Smooth muscle cell (in vitro differentiated cells): ENCODE measurements around the gene POLE. TPM values are rescaled to one million over a fixed set of nuclear protein-coding genes. Genes with fewer than 3 reads are reported as not detected.

ENCODE experiments used
- DNase-seq: peaks from one replicate; lab custom pipeline; 2025; ENCODE audit not compliant: unreplicated experiment; lab: John Stamatoyannopoulos, UW
- H2AFZ ChIP-seq: fragments of 200-600 bp; sonication (generic); 2 replicates; pipeline ENCODE4 v1.6.0; 2016; ENCODE audit warnings: antibody characterized with exemption, low read depth, mild to moderate bottlenecking
- H3F3A ChIP-seq: fragments of 200-600 bp; sonication (generic); 2 replicates; pipeline ENCODE4 v1.6.0; 2017; ENCODE audit warnings: antibody characterized with exemption, low read depth
- H3K27ac ChIP-seq: fragments of 200-600 bp; sonication (generic); 2 replicates; pipeline ENCODE4 v1.5.1; 2016; ENCODE audit warnings: low read depth, mild to moderate bottlenecking
- H3K27me3 ChIP-seq: fragments of 200-600 bp; sonication (generic); 2 replicates; pipeline ENCODE4 v1.6.1; 2016; ENCODE audit warnings: low read depth, mild to moderate bottlenecking
- H3K36me3 ChIP-seq: fragments of 200-600 bp; sonication (generic); 2 replicates; pipeline ENCODE4 v1.5.1; 2016; ENCODE audit warnings: low read depth
- H3K4me1 ChIP-seq: fragments of 200-600 bp; sonication (generic); 2 replicates; pipeline ENCODE4 v1.5.1; 2016; ENCODE audit warnings: low read depth
- H3K4me2 ChIP-seq: fragments of 200-600 bp; sonication (generic); 2 replicates; pipeline ENCODE4 v1.6.0; 2016; ENCODE audit warnings: mild to moderate bottlenecking
- H3K4me3 ChIP-seq: fragments of 200-600 bp; sonication (generic); 2 replicates; pipeline ENCODE4 v1.5.1; 2016; ENCODE audit warnings: mild to moderate bottlenecking
- H3K79me2 ChIP-seq: fragments of 200-600 bp; sonication (generic); 2 replicates; pipeline ENCODE4 v1.6.0; 2016; ENCODE audit warnings: low read depth, mild to moderate bottlenecking
- H3K9ac ChIP-seq: fragments of 200-600 bp; sonication (generic); 2 replicates; pipeline ENCODE4 v1.6.0; 2016; ENCODE audit warnings: low read depth
- H3K9me3 ChIP-seq: fragments of 200-600 bp; sonication (generic); replicated peaks from 2 replicates; pipeline ENCODE4 v1.5.1; 2016; ENCODE audit warnings: low read depth
- H4K20me1 ChIP-seq: fragments of 200-600 bp; sonication (generic); 2 replicates; pipeline ENCODE4 v1.6.0; 2016; ENCODE audit warnings: low read depth
- WGBS: methylation state at CpG from one replicate; pipeline ENCODE4 v1.1.7; 2016; ENCODE audit warnings: low lambda C conversion rate; 5-methylcytosine and 5-hydroxymethylcytosine counted together
- microRNA-seq: library from miRNA; unstranded; fragments of <30 nt; microRNA quantifications from one replicate; pipeline ENCODE4, GENCODE V29; 2016; ENCODE audit warnings: borderline number of aligned reads
- polyA plus RNA-seq: library from polyadenylated mRNA; unstranded; fragments of >200 nt; fragmentation: Nextera tagmentation; extraction: Ambion mirVana; gene quantifications from 2 replicates; pipeline ENCODE4 v1.2.1, GENCODE V29; 2016
- small RNA-seq: library from RNA; depleted of rRNA; stranded (forward); fragments of <200 nt; gene quantifications from one replicate; pipeline ENCODE3, GENCODE V24; 2014
- total RNA-seq: library from RNA; depleted of rRNA; stranded (reverse); fragments of >200 nt; gene quantifications from 2 replicates; pipeline ENCODE4 v1.2.3, GENCODE V29; 2014
- TF ChIP-seq, protein P1 (sequence below): fragments of 200-600 bp; sonication (generic); IDR thresholded peaks from 2 replicates; pipeline ENCODE4 v1.5.1; 2017; ENCODE audit warnings: borderline replicate concordance, mild to moderate bottlenecking, antibody characterized with exemption; ENCODE audit not compliant: insufficient read depth, poor library complexity, severe bottlenecking

The POLE gene
- total and polyA plus RNA-seq, 2 experiments from 2014 or later, result 8.5 to 11.5 TPM

DNA sequence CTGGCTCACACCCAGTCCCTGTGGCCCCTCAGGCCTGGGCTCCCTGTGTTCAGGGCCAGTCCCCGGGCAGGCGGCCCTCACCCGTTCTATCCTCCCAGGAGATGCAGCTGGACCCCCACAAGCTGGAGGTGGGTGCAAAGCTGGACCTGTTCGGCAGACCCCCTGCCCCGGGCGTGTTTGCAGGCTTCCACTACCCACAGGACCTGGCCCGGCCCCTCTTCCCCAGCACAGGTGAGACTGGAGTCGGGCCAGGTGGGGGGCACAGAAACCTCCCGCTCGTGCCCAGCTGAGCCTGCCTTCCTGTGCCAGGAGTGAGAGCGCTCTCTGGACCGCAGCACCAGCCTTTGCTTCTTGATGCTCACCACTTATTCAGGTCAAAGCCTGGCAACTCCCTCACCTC lies 110.4 kb downstream of the POLE start:
- Histone ChIP-seq H3K4me3 (no peak overlapping the region), H3K4me1 (no peaks in the 10 kb centered on the region), H3K4me2 (no peak overlapping the region), H3F3A (no peaks in the 10 kb centered on the region), H2AFZ (no peak overlapping the region), H3K9ac (no peak overlapping the region), H3K27ac (no peak overlapping the region), H4K20me1 (peaks cover 26% of the 10 kb centered on the region), H3K36me3 (no peaks in the 10 kb centered on the region), H3K79me2 (no peaks in the 10 kb centered on the region), H3K9me3 (no peaks in the 10 kb centered on the region), H3K27me3 (peaks cover 10% of the 10 kb centered on the region)
- TF ChIP-seq, protein P1, sequence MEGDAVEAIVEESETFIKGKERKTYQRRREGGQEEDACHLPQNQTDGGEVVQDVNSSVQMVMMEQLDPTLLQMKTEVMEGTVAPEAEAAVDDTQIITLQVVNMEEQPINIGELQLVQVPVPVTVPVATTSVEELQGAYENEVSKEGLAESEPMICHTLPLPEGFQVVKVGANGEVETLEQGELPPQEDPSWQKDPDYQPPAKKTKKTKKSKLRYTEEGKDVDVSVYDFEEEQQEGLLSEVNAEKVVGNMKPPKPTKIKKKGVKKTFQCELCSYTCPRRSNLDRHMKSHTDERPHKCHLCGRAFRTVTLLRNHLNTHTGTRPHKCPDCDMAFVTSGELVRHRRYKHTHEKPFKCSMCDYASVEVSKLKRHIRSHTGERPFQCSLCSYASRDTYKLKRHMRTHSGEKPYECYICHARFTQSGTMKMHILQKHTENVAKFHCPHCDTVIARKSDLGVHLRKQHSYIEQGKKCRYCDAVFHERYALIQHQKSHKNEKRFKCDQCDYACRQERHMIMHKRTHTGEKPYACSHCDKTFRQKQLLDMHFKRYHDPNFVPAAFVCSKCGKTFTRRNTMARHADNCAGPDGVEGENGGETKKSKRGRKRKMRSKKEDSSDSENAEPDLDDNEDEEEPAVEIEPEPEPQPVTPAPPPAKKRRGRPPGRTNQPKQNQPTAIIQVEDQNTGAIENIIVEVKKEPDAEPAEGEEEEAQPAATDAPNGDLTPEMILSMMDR, result no peak
- WGBS, result 94% methylated on average over 12 of the region's 12 CpGs
- DNase-seq, result no peak

DNA sequence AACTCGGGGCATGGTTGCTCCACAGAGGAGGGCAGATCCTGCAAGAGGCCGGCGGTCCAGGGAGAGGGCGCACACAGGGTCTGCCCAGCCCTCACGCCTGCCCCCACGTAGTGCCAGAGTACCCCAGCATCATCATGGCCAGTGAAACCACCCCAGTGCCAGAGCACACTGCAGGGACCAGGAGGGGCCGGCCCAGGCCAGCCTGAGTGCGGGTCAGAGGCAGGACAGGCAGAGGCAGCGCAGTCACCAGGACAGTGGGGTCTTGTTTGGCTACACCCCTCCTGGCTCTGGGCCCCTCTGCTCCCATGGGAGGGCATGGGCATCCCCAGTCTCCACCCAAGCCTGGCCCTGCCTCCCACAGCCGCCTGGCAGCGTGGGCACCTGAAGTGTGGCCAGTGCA lies 111.5 kb downstream of the POLE start:
- H3K27ac ChIP-seq, result no peak overlapping the region
- no peak overlapping the region for H2AFZ ChIP-seq
- no peaks in the 10 kb centered on the region for H3K4me1 ChIP-seq
- no peak overlapping the region for H3K4me2 ChIP-seq
- H3K4me3 ChIP-seq, result no peak overlapping the region
- no peaks in the 10 kb centered on the region for H3K36me3 ChIP-seq
- TF ChIP-seq, protein P1, result no peak
- H4K20me1 ChIP-seq, result peaks cover 17% of the 10 kb centered on the region
- no peaks in the 10 kb centered on the region for H3F3A ChIP-seq
- no peaks in the 10 kb centered on the region for H3K79me2 ChIP-seq
- no peak for DNase-seq
- no peaks in the 10 kb centered on the region for H3K27me3 ChIP-seq
- no peaks in the 10 kb centered on the region for H3K9me3 ChIP-seq
- 98% methylated on average over 11 of the region's 11 CpGs for WGBS
- H3K9ac ChIP-seq, result no peak overlapping the region

DNA sequence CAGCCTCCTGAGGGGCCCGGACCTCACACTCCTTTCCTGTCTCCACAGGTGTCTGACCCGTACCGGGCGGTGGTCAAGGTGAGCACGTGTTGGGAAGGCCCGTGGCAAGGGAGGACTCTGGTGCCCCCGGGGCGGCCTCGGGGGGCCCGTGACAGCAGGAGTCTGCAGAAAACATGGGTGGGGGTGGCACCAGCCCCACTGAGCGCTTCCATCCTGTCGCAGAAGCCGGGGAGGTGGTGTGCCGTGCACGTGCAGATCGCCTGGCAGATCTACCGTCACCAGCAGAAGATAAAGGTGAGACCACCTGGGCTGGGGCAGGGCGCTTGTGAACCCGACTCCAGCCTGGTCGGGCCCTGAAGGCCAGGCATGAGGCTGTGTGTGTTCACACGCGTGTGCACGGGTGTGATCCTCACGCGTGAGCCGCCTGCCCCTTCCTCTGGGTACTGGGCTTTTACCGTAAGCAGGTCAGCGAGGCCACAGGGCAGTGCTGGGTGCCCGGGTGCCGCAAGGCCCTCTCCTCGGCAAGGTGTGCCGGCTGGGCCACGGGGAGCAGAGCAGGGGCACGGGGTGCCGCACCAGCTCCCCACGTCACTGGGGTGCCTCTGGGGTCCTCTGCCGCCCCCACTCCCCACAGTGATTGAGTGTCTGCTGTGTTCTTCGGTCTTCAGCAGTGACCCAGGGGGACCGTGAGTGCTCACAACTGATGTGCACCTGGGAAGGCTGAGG lies 112.7 kb downstream of the POLE start:
- Histone ChIP-seq H3K79me2 (no peaks in the 10 kb centered on the region), H3K27me3 (no peaks in the 10 kb centered on the region), H3K36me3 (no peaks in the 10 kb centered on the region), H3F3A (no peaks in the 10 kb centered on the region), H3K4me3 (no peak overlapping the region), H3K4me1 (no peaks in the 10 kb centered on the region), H3K9ac (no peak overlapping the region), H3K27ac (no peak overlapping the region), H3K9me3 (no peaks in the 10 kb centered on the region), H2AFZ (no peak overlapping the region), H3K4me2 (no peak overlapping the region), H4K20me1 (peaks cover 6% of the 10 kb centered on the region)
- TF ChIP-seq, protein P1, result no peak
- no peak for DNase-seq
- WGBS, result 97% methylated on average over 39 of the region's 39 CpGs

Small RNA genes within 50 kb of the gene (microRNA-seq; reads per million reads assigned to microRNA genes)
- not detected for gene MIR6763

Small RNA genes within 50 kb of the gene (small RNA-seq; reads per million reads assigned to genes)
- gene MIR6763 (not detected), gene RNA5SP379 (0.79 reads per million, percentile 26 among the genes with 10 or more reads in this experiment)

Other genes starting within 250 kb of the POLE start
- 2.3 and 7.9 TPM in 2 replicates for gene FBRSL1, start 197.2 kb downstream of the POLE start, total RNA-seq
- gene FBRSL1, start 197.2 kb downstream of the POLE start, polyA plus RNA-seq, result 17.6 and 31.4 TPM in 2 replicates
- not detected in 2 replicates for gene LRCOL1, start 76.8 kb downstream of the POLE start, total RNA-seq
- gene LRCOL1, start 76.8 kb downstream of the POLE start, polyA plus RNA-seq, result not detected in 2 replicates
- not detected in 2 replicates for gene P2RX2, start 68.6 kb downstream of the POLE start, total RNA-seq
- gene P2RX2, start 68.6 kb downstream of the POLE start, polyA plus RNA-seq, result not detected in 2 replicates
- gene PXMP2, start 245 bp upstream of the POLE start, total RNA-seq, result 14.7 and 28.9 TPM in 2 replicates
- 23.8 and 25.0 TPM in 2 replicates for gene PXMP2, start 245 bp upstream of the POLE start, polyA plus RNA-seq
- 16.4 and 16.8 TPM in 2 replicates for gene PGAM5, start 23.5 kb upstream of the POLE start, total RNA-seq
- gene PGAM5, start 23.5 kb upstream of the POLE start, polyA plus RNA-seq, result 13.5 and 17.7 TPM in 2 replicates
- gene ANKLE2, start 74.5 kb upstream of the POLE start, total RNA-seq, result 90.5 and 94.8 TPM in 2 replicates
- 56.4 and 79.8 TPM in 2 replicates for gene ANKLE2, start 74.5 kb upstream of the POLE start, polyA plus RNA-seq
- 34.5 and 60.1 TPM in 2 replicates for gene GOLGA3, start 141.5 kb upstream of the POLE start, total RNA-seq
- gene GOLGA3, start 141.5 kb upstream of the POLE start, polyA plus RNA-seq, result 25.1 and 53.1 TPM in 2 replicates
- 24.0 and 27.5 TPM in 2 replicates for gene CHFR, start 200.3 kb upstream of the POLE start, total RNA-seq
- gene CHFR, start 200.3 kb upstream of the POLE start, polyA plus RNA-seq, result 24.0 and 26.2 TPM in 2 replicates